NCI-H1105 treated with DMSO at 0.1 percent for 48 hours (cell line): ENCODE results near the gene KDELR1.

ENCODE experiments used
- DNase-seq: peaks from one replicate; lab custom pipeline; 2025; lab: John Stamatoyannopoulos, UW

KDELR1 gene

DNA sequence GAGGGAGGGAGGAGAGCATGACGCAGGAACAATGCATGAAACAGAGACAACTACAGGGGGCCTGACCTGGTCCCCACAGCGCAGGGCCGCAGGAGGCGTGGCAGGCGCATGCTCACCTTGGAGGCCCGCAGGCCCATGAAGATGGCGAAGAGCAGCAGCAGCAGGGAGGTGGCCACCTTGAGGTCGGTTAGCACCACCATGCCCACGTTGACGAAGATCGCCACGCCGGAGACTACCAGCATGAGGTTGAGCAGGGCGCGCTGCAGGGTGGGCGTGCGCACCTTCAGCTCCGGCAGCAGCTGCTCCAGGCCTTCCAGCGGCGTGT, 49.0 kb downstream of the KDELR1 start:
- no peak for DNase-seq

DNA sequence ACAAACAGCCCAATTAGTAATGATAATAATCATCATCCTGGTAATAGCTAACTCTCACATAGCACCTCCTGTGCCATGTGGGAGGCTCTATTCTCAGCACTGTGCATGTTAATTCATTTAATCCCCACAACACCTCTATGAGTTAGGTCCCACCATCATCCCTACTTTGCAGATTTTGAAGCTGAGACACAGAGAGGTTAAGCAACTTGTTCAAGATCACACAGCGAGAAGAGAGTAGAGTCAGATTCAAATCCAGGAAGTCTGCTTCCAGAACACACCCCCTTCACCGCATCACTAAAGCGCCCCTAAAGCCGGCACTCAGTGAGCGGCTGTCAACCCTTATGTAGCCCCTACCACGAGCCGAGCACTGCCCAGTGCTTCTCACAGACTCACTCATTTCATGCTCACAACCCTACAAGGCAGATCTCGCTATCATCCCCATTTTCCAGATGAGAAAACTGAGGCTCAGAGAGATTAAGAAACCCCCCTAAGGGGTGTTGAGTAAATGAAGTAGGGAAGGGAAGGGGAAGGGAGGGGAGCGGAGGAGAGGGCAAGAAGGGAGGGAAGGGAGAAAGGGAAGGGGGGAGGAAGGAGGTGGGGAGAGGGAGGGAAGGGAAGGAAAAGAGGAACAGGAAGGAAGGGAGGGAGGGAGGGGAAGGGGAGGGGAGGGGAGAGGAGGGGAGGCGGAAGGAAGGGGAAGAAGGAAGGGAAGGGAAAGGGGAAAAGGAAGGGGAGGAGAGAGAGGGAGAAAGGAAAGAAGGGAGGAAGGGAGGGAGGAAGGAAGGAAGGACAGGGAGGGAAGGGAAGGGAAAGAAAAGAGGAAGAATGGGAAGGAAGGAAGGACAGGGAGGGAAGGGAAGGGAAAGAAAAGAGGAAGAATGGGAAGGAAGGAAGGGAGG, 49.6 kb downstream of the KDELR1 start:
- DNase-seq = no peak

DNA sequence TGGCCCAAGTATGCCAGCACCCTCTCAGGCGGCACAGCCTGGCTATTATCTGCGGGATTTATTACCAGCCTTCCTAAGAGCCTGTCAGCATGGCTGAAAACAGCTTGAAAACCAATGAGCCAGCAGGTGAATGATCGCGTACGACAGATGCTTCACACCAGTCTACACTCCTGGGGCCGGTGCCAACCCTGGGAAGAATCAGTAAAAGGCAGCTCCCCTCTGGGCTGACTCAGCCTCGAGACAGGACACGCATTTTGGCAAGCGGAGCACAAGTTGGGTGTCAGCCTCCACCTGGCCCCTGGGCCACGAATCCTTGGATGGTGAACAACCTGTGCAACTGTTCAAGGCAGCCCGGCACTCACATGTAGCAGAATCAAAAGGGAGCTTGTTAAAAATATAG, 50.4 kb downstream of the KDELR1 start:
- peak; percentile 80 for DNase-seq

DNA sequence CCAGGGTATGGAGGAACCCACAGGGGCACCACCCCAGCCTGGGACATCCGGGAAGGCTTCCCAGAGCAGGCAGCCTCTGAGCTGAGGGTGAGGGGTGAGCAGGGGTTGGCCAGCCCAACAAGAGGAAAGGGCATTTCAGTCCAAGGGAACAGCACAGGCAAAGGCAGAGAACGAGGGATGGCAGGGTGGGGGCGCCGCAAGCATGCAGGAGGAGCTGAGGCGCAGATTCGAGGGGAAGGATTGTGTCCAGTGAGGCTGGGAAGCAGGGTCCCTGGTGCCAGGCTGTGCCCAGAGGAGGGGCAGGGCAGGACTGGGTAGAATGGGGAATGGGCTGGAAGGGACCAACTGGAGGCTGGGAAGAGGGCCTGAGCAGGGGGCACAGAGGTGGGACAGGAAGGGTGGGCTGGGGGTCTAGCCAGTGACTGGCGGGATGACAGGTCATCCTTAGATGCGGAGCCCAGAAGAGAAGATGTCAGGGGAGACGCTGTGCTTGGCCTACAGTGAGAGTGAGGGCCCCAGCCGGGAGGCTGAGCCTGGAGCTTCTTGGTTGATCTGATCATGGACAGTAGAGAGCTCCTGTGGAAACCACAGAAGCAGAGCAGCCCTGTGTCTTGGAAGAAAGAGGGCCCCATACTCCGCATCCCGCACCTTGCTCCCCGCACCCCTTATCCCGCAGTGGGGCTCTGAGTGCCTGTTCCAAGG, 52.4 kb downstream of the KDELR1 start:
- DNase-seq = no peak

DNA sequence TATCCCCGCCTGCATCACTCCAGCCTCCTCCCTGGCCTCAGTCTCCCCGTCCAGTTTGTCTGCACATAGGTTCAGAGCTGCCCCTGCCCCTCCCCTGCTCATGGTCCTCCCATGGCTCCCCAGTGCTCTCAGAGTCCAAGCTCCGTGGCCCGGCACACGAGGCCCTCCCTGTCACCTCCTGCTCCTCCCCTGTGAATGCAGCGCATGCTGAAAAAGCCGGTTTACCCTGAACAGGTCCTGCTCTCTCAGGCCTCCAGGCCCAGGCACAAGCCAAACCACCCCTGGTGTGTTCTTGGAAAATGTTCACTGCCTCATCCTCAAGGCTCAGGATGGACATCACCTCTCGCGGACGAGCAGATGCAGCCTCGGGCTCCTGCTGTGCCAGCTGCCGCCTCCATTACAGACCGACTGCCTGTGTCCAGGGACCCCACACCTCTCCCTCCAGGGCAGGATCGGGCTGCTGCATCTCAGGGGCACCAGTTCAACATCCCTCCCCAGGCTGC, 53.0 kb downstream of the KDELR1 start:
- DNase-seq = no peak

DNA sequence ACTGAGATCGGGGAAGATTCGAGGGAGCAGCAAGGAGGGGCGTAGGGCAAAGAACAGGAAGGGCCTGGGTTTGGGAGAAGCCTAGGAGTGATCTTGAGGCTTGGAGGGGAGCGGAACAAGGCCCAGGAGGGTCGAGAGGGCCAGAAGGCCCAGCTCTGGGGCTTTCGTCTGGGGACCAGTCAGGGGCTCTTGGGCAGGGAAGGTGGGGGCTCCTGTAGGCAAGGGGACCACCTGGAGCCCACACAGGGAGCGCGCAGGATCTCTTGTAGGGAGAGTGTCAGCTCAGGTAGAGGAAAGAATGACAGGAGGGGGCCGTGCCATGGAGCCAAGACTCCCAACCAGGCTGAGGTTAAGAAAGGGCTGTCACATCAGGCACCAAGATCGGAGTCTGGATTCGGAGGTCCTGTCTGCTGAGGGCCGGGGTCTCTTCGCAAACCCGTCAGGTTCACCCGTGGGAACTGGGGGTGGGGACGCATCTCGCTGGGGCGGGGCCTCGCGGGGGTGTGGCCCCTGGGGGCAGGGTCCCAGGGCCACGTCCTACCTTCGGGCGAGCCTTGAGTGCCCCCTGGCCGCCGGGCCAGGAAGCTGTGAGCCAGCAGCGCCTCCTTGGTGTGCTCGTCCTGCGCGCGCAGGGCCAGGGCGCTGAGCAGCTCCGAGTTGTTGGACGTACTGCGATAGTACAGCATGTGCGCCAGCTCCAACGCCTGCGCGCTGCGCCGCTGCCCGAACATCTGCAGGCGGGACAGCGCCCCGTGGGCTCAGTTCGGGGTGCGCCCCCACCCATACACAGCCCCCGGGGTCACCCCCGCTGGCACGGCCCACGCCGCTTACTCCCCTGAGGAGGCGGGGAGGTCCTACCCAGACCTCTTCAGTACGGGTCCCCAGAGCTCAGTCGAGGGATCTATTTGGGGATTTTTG, 57.6 kb downstream of the KDELR1 start:
- peak; percentile 81 for DNase-seq

DNA sequence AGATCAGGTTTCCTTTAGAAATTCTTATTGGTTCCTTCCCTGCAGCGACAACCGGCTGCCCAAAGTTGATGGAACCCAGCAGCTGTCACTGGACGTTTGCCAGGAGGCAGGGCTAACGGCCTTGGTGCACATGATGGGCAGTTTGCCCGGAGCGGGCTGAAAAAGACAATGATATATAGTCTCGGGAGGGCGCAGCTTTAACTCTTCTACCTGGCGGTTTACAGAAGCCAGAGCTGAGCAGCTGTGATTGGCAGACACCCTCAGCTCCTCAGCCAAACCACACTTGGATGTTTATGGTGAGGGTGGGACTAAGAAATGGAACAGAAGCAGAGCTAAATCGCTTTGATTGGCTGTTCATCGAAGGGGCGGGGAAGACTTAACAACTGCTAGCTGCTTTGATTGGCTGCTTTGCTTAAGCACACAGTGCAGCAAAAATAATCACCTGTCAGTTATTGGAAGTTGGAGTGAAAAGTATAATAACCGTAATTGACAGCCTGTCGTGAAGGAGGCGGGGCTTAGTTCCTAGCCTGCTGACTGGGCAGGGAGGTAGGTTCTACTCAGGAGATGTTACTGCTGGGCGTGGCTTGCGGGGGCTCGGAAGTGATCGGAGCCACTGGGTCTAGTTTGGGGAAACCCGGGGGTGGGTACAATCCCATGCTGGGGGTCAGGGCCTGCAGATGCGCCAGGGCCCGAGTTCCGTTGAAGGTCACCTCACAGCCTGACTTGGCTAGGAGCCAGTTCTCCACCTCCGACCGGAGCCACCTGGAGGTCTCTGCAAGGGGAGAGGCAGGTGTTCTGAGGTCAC, 58.5 kb downstream of the KDELR1 start:
- DNase-seq = peak; percentile 100
